ENCODE results near the gene AHRR. TPM values are rescaled to one million over a fixed set of nuclear protein-coding genes. Genes with fewer than 3 reads are reported as not detected.

Gene AHRR
- total and polyA plus RNA-seq, 9 of the 15 experiments (the other 6 are each of a cell fraction or from before 2014, with no cell fraction given) = 0.06 to 1.6 (median 0.75) TPM; not detected in 1

GRCh38 chr5:372996-373709 lies 51.6 kb downstream of the AHRR start (continued):
- TF ChIP-seq, protein P1, sequence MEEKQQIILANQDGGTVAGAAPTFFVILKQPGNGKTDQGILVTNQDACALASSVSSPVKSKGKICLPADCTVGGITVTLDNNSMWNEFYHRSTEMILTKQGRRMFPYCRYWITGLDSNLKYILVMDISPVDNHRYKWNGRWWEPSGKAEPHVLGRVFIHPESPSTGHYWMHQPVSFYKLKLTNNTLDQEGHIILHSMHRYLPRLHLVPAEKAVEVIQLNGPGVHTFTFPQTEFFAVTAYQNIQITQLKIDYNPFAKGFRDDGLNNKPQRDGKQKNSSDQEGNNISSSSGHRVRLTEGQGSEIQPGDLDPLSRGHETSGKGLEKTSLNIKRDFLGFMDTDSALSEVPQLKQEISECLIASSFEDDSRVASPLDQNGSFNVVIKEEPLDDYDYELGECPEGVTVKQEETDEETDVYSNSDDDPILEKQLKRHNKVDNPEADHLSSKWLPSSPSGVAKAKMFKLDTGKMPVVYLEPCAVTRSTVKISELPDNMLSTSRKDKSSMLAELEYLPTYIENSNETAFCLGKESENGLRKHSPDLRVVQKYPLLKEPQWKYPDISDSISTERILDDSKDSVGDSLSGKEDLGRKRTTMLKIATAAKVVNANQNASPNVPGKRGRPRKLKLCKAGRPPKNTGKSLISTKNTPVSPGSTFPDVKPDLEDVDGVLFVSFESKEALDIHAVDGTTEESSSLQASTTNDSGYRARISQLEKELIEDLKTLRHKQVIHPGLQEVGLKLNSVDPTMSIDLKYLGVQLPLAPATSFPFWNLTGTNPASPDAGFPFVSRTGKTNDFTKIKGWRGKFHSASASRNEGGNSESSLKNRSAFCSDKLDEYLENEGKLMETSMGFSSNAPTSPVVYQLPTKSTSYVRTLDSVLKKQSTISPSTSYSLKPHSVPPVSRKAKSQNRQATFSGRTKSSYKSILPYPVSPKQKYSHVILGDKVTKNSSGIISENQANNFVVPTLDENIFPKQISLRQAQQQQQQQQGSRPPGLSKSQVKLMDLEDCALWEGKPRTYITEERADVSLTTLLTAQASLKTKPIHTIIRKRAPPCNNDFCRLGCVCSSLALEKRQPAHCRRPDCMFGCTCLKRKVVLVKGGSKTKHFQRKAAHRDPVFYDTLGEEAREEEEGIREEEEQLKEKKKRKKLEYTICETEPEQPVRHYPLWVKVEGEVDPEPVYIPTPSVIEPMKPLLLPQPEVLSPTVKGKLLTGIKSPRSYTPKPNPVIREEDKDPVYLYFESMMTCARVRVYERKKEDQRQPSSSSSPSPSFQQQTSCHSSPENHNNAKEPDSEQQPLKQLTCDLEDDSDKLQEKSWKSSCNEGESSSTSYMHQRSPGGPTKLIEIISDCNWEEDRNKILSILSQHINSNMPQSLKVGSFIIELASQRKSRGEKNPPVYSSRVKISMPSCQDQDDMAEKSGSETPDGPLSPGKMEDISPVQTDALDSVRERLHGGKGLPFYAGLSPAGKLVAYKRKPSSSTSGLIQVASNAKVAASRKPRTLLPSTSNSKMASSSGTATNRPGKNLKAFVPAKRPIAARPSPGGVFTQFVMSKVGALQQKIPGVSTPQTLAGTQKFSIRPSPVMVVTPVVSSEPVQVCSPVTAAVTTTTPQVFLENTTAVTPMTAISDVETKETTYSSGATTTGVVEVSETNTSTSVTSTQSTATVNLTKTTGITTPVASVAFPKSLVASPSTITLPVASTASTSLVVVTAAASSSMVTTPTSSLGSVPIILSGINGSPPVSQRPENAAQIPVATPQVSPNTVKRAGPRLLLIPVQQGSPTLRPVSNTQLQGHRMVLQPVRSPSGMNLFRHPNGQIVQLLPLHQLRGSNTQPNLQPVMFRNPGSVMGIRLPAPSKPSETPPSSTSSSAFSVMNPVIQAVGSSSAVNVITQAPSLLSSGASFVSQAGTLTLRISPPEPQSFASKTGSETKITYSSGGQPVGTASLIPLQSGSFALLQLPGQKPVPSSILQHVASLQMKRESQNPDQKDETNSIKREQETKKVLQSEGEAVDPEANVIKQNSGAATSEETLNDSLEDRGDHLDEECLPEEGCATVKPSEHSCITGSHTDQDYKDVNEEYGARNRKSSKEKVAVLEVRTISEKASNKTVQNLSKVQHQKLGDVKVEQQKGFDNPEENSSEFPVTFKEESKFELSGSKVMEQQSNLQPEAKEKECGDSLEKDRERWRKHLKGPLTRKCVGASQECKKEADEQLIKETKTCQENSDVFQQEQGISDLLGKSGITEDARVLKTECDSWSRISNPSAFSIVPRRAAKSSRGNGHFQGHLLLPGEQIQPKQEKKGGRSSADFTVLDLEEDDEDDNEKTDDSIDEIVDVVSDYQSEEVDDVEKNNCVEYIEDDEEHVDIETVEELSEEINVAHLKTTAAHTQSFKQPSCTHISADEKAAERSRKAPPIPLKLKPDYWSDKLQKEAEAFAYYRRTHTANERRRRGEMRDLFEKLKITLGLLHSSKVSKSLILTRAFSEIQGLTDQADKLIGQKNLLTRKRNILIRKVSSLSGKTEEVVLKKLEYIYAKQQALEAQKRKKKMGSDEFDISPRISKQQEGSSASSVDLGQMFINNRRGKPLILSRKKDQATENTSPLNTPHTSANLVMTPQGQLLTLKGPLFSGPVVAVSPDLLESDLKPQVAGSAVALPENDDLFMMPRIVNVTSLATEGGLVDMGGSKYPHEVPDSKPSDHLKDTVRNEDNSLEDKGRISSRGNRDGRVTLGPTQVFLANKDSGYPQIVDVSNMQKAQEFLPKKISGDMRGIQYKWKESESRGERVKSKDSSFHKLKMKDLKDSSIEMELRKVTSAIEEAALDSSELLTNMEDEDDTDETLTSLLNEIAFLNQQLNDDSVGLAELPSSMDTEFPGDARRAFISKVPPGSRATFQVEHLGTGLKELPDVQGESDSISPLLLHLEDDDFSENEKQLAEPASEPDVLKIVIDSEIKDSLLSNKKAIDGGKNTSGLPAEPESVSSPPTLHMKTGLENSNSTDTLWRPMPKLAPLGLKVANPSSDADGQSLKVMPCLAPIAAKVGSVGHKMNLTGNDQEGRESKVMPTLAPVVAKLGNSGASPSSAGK (IDR thresholded peaks at IDR 0.05) = no peak
- TF ChIP-seq HMBOX1 (IDR thresholded peaks at IDR 0.05) = no peak
